DOHH2 (cell line): ENCODE data around the gene SPESP1.

Source experiments
- H3F3A ChIP-seq: fragments of 200-600 bp; sonication (generic), shearing (Covaris generic); 2 replicates; pipeline ENCODE4 v1.6.0; 2016; ENCODE audit warnings: antibody characterized with exemption, mild to moderate bottlenecking; ENCODE audit not compliant: control insufficient read depth, insufficient read depth
- H3K27ac ChIP-seq: fragments of 200-600 bp; sonication (generic); 2 replicates; pipeline ENCODE4 v1.5.1; 2014; ENCODE audit warnings: low read depth, mild to moderate bottlenecking, low read length, moderate library complexity
- H3K27me3 ChIP-seq: fragments of 200-600 bp; sonication (generic); 2 replicates; pipeline ENCODE4 v1.6.1; 2014; ENCODE audit warnings: mild to moderate bottlenecking, low read length, mixed read lengths; ENCODE audit not compliant: control insufficient read depth
- H3K36me3 ChIP-seq: fragments of 200-600 bp; sonication (generic); 2 replicates; pipeline ENCODE4 v1.6.1; 2014; ENCODE audit warnings: mild to moderate bottlenecking, low read length, moderate library complexity, mixed read lengths; ENCODE audit not compliant: control insufficient read depth
- H3K4me1 ChIP-seq: fragments of 200-600 bp; sonication (generic); 2 replicates; pipeline ENCODE4 v1.6.1; 2014; ENCODE audit warnings: mild to moderate bottlenecking, low read length, mixed read lengths; ENCODE audit not compliant: control insufficient read depth
- H3K4me2 ChIP-seq: fragments of 200-600 bp; sonication (generic); 2 replicates; pipeline ENCODE4 v1.6.0; 2014; ENCODE audit warnings: mild to moderate bottlenecking, low read length, moderate library complexity
- H3K4me3 ChIP-seq: fragments of 200-600 bp; sonication (generic); 2 replicates; pipeline ENCODE4 v1.5.1; 2014; ENCODE audit warnings: mild to moderate bottlenecking, low read length, mixed read lengths
- H3K79me2 ChIP-seq: fragments of 200-600 bp; sonication (generic); 2 replicates; pipeline ENCODE4 v1.6.1; 2014; ENCODE audit warnings: mild to moderate bottlenecking, low read length, mixed read lengths; ENCODE audit not compliant: control insufficient read depth
- H3K9me2 ChIP-seq: fragments of 200-600 bp; sonication (generic); replicated peaks from 2 replicates; pipeline ENCODE4 v1.6.1; 2014; ENCODE audit warnings: mild to moderate bottlenecking, low read length, mixed read lengths; ENCODE audit not compliant: control insufficient read depth
- H3K9me3 ChIP-seq: fragments of 200-600 bp; sonication (generic); 2 replicates; pipeline ENCODE4 v1.6.1; 2014; ENCODE audit warnings: antibody characterized with exemption, low read length, mixed read lengths; ENCODE audit not compliant: control insufficient read depth, insufficient read depth
- H4K20me1 ChIP-seq: fragments of 200-600 bp; sonication (generic); 2 replicates; pipeline ENCODE4 v1.6.0; 2014; ENCODE audit warnings: low read depth, mild to moderate bottlenecking, antibody characterized with exemption, low read length, moderate library complexity; ENCODE audit not compliant: control insufficient read depth, insufficient read depth
- EZH2phosphoT487 ChIP-seq: fragments of 200-600 bp; sonication (generic); IDR thresholded peaks from 2 replicates; pipeline ENCODE4 v1.6.1; 2017; ENCODE audit warnings: borderline replicate concordance, mild to moderate bottlenecking, antibody characterized with exemption, low read length, moderate library complexity, mixed read lengths
- TF ChIP-seq, protein P1 (sequence below): fragments of 200-600 bp; sonication (generic); IDR thresholded peaks from one replicate; pipeline ENCODE4 v1.5.1; 2014; ENCODE audit warnings: antibody characterized with exemption, mild to moderate bottlenecking, low read depth, low read length; ENCODE audit not compliant: poor library complexity, severe bottlenecking

Gene SPESP1

DNA sequence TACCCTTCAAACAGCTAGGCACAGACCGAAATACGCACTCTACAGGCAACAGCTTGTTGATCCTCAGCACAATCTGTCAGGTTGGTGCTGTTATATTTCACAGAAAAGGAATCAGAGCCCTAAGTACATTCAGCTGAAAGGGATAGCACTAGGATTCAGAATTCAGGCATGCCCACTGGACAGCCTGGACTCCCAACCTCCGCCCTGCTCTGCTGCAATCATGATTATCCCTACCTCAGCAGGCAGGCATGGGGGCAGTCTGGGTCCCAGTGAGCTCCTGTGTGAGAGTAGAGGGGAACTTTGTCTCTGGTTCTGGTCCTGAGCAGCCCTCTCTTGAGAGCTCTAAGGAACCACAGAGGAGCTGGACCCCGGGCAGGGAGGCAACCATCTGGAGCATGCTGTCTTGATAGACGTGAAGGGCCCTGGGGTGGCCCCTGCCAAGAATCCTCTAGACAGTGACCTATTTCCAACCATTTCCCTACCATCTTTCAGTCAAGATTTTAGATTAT, 60.7 kb downstream of the SPESP1 start:
- Histone ChIP-seq H3K27ac (no peak overlapping the region), H3K4me1 (no peaks in the 10 kb centered on the region), H3K36me3 (no peaks in the 10 kb centered on the region), H4K20me1 (no peaks in the 10 kb centered on the region), H3K79me2 (no peaks in the 10 kb centered on the region), H3K9me3 (no peaks in the 10 kb centered on the region), H3K4me2 (no peak overlapping the region), H3K4me3 (no peak overlapping the region), H3K27me3 (peaks cover 6% of the 10 kb centered on the region; the same call in 1 of the 2 replicates), H3K9me2 (no peaks in the 10 kb centered on the region), H3F3A (no peaks in the 10 kb centered on the region)
- no peak for TF ChIP-seq EZH2phosphoT487
- TF ChIP-seq, protein P1, sequence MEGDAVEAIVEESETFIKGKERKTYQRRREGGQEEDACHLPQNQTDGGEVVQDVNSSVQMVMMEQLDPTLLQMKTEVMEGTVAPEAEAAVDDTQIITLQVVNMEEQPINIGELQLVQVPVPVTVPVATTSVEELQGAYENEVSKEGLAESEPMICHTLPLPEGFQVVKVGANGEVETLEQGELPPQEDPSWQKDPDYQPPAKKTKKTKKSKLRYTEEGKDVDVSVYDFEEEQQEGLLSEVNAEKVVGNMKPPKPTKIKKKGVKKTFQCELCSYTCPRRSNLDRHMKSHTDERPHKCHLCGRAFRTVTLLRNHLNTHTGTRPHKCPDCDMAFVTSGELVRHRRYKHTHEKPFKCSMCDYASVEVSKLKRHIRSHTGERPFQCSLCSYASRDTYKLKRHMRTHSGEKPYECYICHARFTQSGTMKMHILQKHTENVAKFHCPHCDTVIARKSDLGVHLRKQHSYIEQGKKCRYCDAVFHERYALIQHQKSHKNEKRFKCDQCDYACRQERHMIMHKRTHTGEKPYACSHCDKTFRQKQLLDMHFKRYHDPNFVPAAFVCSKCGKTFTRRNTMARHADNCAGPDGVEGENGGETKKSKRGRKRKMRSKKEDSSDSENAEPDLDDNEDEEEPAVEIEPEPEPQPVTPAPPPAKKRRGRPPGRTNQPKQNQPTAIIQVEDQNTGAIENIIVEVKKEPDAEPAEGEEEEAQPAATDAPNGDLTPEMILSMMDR: no peak

DNA sequence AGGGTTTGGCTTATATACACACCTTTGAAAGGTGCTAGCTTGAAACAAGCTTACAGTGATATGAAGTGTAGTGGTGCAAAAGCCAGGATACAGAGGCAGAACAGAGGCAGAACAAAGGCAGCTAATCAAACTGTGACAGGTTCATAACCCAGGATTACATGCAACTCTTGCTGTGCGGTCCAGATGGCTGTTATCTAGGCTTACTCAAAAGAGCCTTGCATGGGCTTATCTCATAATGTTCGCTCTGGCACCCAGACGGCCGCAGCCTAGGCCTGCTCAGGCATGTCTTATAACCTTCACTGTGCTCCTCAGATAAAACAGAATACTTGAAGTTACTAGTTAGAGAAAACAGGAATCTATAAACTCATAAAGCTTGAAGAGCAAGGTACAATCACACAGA, 61.4 kb downstream of the SPESP1 start:
- H4K20me1 ChIP-seq: no peaks in the 10 kb centered on the region
- H3K36me3 ChIP-seq: no peaks in the 10 kb centered on the region
- no peaks in the 10 kb centered on the region for H3K9me3 ChIP-seq
- no peak overlapping the region for H3K4me2 ChIP-seq
- no peaks in the 10 kb centered on the region for H3K79me2 ChIP-seq
- H3F3A ChIP-seq: no peaks in the 10 kb centered on the region
- TF ChIP-seq EZH2phosphoT487: no peak
- TF ChIP-seq, protein P1: no peak
- H3K4me3 ChIP-seq: no peak overlapping the region
- H3K27ac ChIP-seq: no peak overlapping the region
- peaks cover 6% of the 10 kb centered on the region; the same call in 1 of the 2 replicates for H3K27me3 ChIP-seq
- no peaks in the 10 kb centered on the region for H3K9me2 ChIP-seq
- no peaks in the 10 kb centered on the region for H3K4me1 ChIP-seq

DNA sequence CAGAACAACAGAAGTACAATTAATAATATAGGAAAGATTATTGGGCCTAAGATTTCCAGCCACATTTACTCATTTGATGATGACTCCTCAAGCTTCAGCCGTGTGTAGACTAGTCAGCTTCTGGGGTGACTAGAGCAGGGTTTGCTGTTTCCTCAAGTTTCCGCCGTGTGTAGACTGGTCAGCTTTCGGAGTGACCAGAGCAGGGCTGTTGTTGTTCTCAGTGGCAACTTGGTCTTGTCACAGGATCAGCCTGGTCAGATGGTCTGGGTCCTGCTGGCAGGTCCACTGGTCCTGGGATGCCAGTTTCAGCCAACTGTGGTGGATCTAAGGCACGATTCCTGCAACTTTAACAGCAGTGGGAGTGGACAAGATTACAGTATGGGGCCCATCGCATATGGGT, 62.4 kb downstream of the SPESP1 start:
- no peaks in the 10 kb centered on the region for H3K79me2 ChIP-seq
- peaks cover 6% of the 10 kb centered on the region; the same call in 1 of the 2 replicates for H3K27me3 ChIP-seq
- no peak overlapping the region for H3K27ac ChIP-seq
- no peak for TF ChIP-seq EZH2phosphoT487
- TF ChIP-seq, protein P1: no peak
- no peaks in the 10 kb centered on the region for H3F3A ChIP-seq
- H3K4me3 ChIP-seq: no peak overlapping the region
- H3K9me3 ChIP-seq: no peaks in the 10 kb centered on the region
- no peaks in the 10 kb centered on the region for H3K36me3 ChIP-seq
- H3K9me2 ChIP-seq: no peaks in the 10 kb centered on the region
- H4K20me1 ChIP-seq: no peaks in the 10 kb centered on the region
- H3K4me2 ChIP-seq: no peak overlapping the region
- no peaks in the 10 kb centered on the region for H3K4me1 ChIP-seq

DNA sequence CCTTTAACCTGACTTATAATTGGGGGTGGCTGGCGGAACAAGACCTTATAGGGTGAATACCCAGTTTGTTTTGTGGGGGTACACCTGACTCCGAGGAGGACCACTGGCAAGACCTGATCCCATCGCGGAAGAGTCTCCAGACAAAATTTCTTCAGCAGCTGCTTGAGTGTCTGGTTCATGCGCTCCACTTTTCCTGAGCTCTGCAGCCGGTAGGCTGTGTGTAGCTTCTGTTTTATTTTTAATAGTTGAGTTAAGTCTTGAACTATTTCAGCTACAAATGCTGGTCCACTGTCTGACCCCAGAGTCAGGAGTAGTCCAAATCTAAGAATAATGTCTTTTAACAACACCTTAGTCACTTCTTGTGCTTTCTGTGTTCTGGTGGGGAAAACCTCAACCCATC, 63.0 kb downstream of the SPESP1 start:
- Histone ChIP-seq H3F3A (no peaks in the 10 kb centered on the region), H3K4me3 (no peak overlapping the region), H3K27me3 (peaks cover 9% of the 10 kb centered on the region; the same call in 1 of the 2 replicates), H3K27ac (no peak overlapping the region), H3K4me1 (no peaks in the 10 kb centered on the region), H3K4me2 (no peak overlapping the region), H3K9me2 (no peaks in the 10 kb centered on the region), H4K20me1 (no peaks in the 10 kb centered on the region), H3K79me2 (no peaks in the 10 kb centered on the region), H3K9me3 (no peaks in the 10 kb centered on the region), H3K36me3 (no peaks in the 10 kb centered on the region)
- TF ChIP-seq, protein P1: no peak
- TF ChIP-seq EZH2phosphoT487: no peak
